Spleen (tissue), 11 donors: Measurements from ENCODE around the gene OR1J2. TPM values are rescaled to one million over a fixed set of nuclear protein-coding genes. Genes with fewer than 3 reads are reported as not detected.

Source experiments
- DNase-seq: peaks from one replicate; pipeline ENCODE4 v3.0.0-alpha.2; 2020
- H3K27ac ChIP-seq, 8 donors: fragments of 200-600 bp; sonication (generic) in 7 of 8; 1 replicate in 4 of 8; 2 replicates in 4 of 8; pipeline versions ENCODE4 v1.5.0 to v1.8.0; 2016 to 2021; ENCODE audit warnings: inconsistent platforms in 4 of 8, mild to moderate bottlenecking in 4 of 8, moderate library complexity in 1 of 8
- H3K27me3 ChIP-seq, 7 donors: fragments of 200-600 bp; sonication (generic) in 6 of 7; replicated peaks in 1 of 7; 1 replicate in 4 of 7; 2 replicates in 3 of 7; pipeline versions ENCODE4 v1.5.0 to v1.8.0; 2016 to 2021; ENCODE audit warnings: inconsistent platforms in 3 of 7, mild to moderate bottlenecking in 1 of 7
- H3K36me3 ChIP-seq, 6 donors: fragments of 200-600 bp; sonication (generic) in 5 of 6; 1 replicate in 4 of 6; 2 replicates in 2 of 6; pipeline versions ENCODE4 v1.5.0 to v1.8.0; 2016 to 2021; ENCODE audit warnings: inconsistent platforms in 2 of 6
- H3K4me1 ChIP-seq, 6 donors: fragments of 200-600 bp; sonication (generic) in 5 of 6; 1 replicate in 3 of 6; 2 replicates in 3 of 6; pipeline versions ENCODE4 v1.5.0 to v1.8.0; 2016 to 2021; ENCODE audit warnings: inconsistent platforms in 3 of 6
- H3K4me3 ChIP-seq, 8 donors: fragments of 200-600 bp; sonication (generic) in 7 of 8; 1 replicate in 4 of 8; 2 replicates in 4 of 8; pipeline versions ENCODE4 v1.5.0 to v1.8.0; 2016 to 2021; ENCODE audit warnings: inconsistent platforms in 4 of 8, mild to moderate bottlenecking in 4 of 8, moderate library complexity in 2 of 8
- H3K9me3 ChIP-seq, 8 donors: fragments of 200-600 bp; sonication (generic) in 7 of 8; 1 replicate in 4 of 8; 2 replicates in 4 of 8; pipeline versions ENCODE4 v1.5.0 to v1.8.0; 2016 to 2021; ENCODE audit warnings: inconsistent platforms in 4 of 8
- POLR2A ChIP-seq, 3 donors: fragments of 450-650 bp; IDR thresholded peaks; one replicate each; pipeline ENCODE4 v1.5.1; 2017; ENCODE audit warnings: antibody characterized with exemption in 3 of 3, mild to moderate bottlenecking in 1 of 3
- POLR2AphosphoS5 ChIP-seq, 3 donors: sonication (generic); formaldehyde crosslinking; IDR thresholded peaks; one replicate each; pipeline ENCODE4 v1.5.1; 2017; ENCODE audit warnings: antibody characterized with exemption in 3 of 3
- WGBS, 5 donors: extraction: QIAGEN DNeasy Blood & Tissue Kit in 3 of 5; methylation state at CpG; one replicate each; pipeline versions ENCODE4 v1.1.5 to v1.1.7; 2013 to 2018; 5-methylcytosine and 5-hydroxymethylcytosine counted together
- intact Hi-C: fragments of 100-400 bp; cut with DNase I; formaldehyde crosslinking; loops from one replicate; pipeline ENCODE4 v1.15.0; 2023; ENCODE audit warnings: low total_unique reads
- polyA plus RNA-seq, 3 donors: library from polyadenylated mRNA; stranded (reverse); fragments of 200-250 nt; gene quantifications; one replicate each; pipeline ENCODE4 v1.2.1, GENCODE V29; 2013
- total RNA-seq, 7 donors: library from RNA; depleted of rRNA in 3 of 7; stranded (reverse); fragments of >200 nt in 3 of 7; fragmentation: NEBNext Ultra II Directional in 4 of 7; extraction: Animal tissue kit (Norgen Biotek cat#: 25700) in 4 of 7; gene quantifications; one replicate each; pipeline versions ENCODE4 v1.1.0 to v1.2.1, GENCODE V29; 2016 to 2021
- TF ChIP-seq, protein P1 (sequence below), 11 experiments: fragments of 200-600 bp in 7 of 11; fragments of 450-650 bp in 4 of 11; sonication (generic) in 4 of 11; IDR thresholded peaks in 8 of 11; conservative IDR thresholded peaks in 3 of 11; 1 replicate in 7 of 11; 2 replicates in 4 of 11; pipeline versions ENCODE4 v1.4.0 to v1.8.0; 2016 to 2021; ENCODE audit warnings: antibody characterized with exemption in 11 of 11, inconsistent platforms in 4 of 11, mild to moderate bottlenecking in 1 of 11
- donor health status: healthy with polysubstance abuse.
- donor health status: DM: no; HTN: no; CAD: no; lungs with moderate emphysema.
- donor health status: DM: no; HTN: no; CAD: no.
- donor health status: Bipolar disorder and iron deficiency.
- donor health status: healthy.
- donor health status: DM: no; HTN: no; CAD: no.
- donor health status: DM: yes; HTN: yes; CAD: no.

The OR1J2 gene
- total and polyA plus RNA-seq, 10 donors = not detected

DNA sequence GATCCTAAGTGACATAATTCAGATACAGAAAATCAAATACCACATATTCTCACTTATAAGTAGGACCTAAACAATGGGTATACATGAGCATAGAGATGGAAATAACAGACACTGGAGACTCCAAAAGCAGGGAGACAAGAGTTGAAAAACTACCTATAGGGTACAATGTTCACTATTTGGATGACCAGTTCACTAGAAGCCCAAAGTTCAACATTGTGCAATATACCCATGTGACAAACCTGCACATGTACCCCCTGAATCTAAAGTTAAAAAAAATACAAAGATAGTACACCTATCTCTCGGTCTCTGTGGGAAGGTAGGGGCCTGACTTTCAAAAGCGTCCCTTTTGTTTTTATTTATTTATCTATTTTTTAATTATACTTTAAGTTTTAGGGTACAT, 28.2 kb downstream of the OR1J2 start:
- DNase-seq = no peak
- Histone ChIP-seq H3K27ac (no peak overlapping the region), H3K9me3 (peaks cover 0 to 8% (median 0%) of the 10 kb centered on the region in 8 donors), H3K4me1 (no peaks in the 10 kb centered on the region), H3K4me3 (no peak overlapping the region), H3K27me3 (no peaks in the 10 kb centered on the region), H3K36me3 (no peaks in the 10 kb centered on the region)
- intact Hi-C loops = no loop called here
- TF ChIP-seq POLR2A (IDR thresholded peaks at IDR 0.05) (no peak), POLR2AphosphoS5 (IDR thresholded peaks at IDR 0.05) (no peak)
- TF ChIP-seq, protein P1, sequence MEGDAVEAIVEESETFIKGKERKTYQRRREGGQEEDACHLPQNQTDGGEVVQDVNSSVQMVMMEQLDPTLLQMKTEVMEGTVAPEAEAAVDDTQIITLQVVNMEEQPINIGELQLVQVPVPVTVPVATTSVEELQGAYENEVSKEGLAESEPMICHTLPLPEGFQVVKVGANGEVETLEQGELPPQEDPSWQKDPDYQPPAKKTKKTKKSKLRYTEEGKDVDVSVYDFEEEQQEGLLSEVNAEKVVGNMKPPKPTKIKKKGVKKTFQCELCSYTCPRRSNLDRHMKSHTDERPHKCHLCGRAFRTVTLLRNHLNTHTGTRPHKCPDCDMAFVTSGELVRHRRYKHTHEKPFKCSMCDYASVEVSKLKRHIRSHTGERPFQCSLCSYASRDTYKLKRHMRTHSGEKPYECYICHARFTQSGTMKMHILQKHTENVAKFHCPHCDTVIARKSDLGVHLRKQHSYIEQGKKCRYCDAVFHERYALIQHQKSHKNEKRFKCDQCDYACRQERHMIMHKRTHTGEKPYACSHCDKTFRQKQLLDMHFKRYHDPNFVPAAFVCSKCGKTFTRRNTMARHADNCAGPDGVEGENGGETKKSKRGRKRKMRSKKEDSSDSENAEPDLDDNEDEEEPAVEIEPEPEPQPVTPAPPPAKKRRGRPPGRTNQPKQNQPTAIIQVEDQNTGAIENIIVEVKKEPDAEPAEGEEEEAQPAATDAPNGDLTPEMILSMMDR (IDR thresholded peaks at IDR 0.05 in 8 of 11, conservative IDR thresholded peaks at IDR 0.05 in 3 of 11) = no peak
- WGBS, 5 donors = 53 to 79% (median 77%) methylated on average over 2 of the region's 2 CpGs

DNA sequence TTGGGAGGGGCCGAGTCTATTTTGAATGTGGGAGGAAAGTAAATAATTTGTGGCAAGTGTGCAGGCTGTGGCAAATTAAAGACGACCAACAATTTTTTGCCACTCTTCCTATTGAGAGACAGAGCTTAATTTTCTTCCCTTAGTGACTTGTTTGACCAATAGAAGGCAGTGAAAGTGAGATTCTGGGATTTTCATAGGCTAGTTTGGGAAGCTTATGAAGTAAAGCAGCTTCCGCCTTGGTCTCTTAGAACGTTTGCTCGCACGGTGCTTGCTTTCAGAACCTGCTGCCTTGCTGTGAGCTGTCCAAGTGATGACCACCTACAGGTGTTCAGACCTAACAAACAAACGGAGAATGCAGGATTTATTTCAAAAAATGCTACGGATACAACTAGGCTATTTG, 35.6 kb downstream of the OR1J2 start:
- 63 to 81% (median 68%) methylated on average over 8 of the region's 8 CpGs for WGBS, 5 donors
- no peaks in the 10 kb centered on the region for H3K9me3 ChIP-seq
- intact Hi-C loops = no loop called here

GRCh38 chr9:122551371-122551770, 40.8 kb downstream of the OR1J2 start:
- no peak for DNase-seq
- TF ChIP-seq POLR2AphosphoS5 (IDR thresholded peaks at IDR 0.05) (no peak), POLR2A (IDR thresholded peaks at IDR 0.05) (no peak)
- TF ChIP-seq, protein P1 (IDR thresholded peaks at IDR 0.05 in 8 of 11, conservative IDR thresholded peaks at IDR 0.05 in 3 of 11) = no peak
- Histone ChIP-seq H3K27ac (no peak overlapping the region), H3K36me3 (no peaks in the 10 kb centered on the region), H3K4me1 (no peaks in the 10 kb centered on the region), H3K27me3 (peaks cover 0 to 6% (median 0%) of the 10 kb centered on the region in 7 donors), H3K9me3 (no peaks in the 10 kb centered on the region), H3K4me3 (no peak overlapping the region)
- 61 to 85% (median 83%) methylated on average over 5 of the region's 5 CpGs for WGBS, 5 donors
- intact Hi-C loops = no loop called here

More for the DNA sequence above, 35.6 kb downstream of the OR1J2 start:
- Histone ChIP-seq H3K27me3 (peaks cover 0 to 3% (median 0%) of the 10 kb centered on the region in 7 donors), H3K27ac (no peak overlapping the region), H3K36me3 (no peaks in the 10 kb centered on the region), H3K4me3 (no peak overlapping the region), H3K4me1 (no peaks in the 10 kb centered on the region)
- TF ChIP-seq POLR2AphosphoS5 (IDR thresholded peaks at IDR 0.05) = no peak
- no peak for TF ChIP-seq POLR2A (IDR thresholded peaks at IDR 0.05)
- TF ChIP-seq, protein P1 (IDR thresholded peaks at IDR 0.05 in 8 of 11, conservative IDR thresholded peaks at IDR 0.05 in 3 of 11) = no peak
- no peak for DNase-seq

- no peaks in the 10 kb centered on the region for H3K9me3 ChIP-seq
- peaks cover 0 to 6% (median 0%) of the 10 kb centered on the region in 7 donors for H3K27me3 ChIP-seq
- no peaks in the 10 kb centered on the region for H3K4me1 ChIP-seq
- H3K27ac ChIP-seq = no peak within 1 kb of the TSS
- TF ChIP-seq POLR2A (IDR thresholded peaks at IDR 0.05) (no peak), POLR2AphosphoS5 (IDR thresholded peaks at IDR 0.05) (no peak)
- TF ChIP-seq, protein P1 (IDR thresholded peaks at IDR 0.05 in 8 of 11, conservative IDR thresholded peaks at IDR 0.05 in 3 of 11) = no peak
- no peak for DNase-seq
- no peaks in the 10 kb centered on the region for H3K36me3 ChIP-seq
- 73 to 86% (median 75%) methylated on average over 2 of the region's 2 CpGs for WGBS, 5 donors
- intact Hi-C loops = no loop called here
- H3K4me3 ChIP-seq = no peak within 1 kb of the TSS
Observed at GRCh38 chr9:122552812-122553211, 42.2 kb downstream of the OR1J2 start, which contains the start of gene OR1N2. Gene OR1N2, plus strand, starts transcription at chr9:122553112. Its CDS starts 100 bp downstream, at chr9:122553212.

Other genes with a start within 250 kb of the OR1J2 start
- 10 to 100 TPM; 10.0 to 21.5 (median 18.1) TPM for gene RBM18, start 246.0 kb upstream of the OR1J2 start, total RNA-seq
- 1 to 10 TPM; 4.2 to 7.5 (median 6.8) TPM for gene RBM18, start 246.0 kb upstream of the OR1J2 start, polyA plus RNA-seq
- gene MRRF, start 245.9 kb upstream of the OR1J2 start, total RNA-seq = 10 to 100 TPM; 30.9 to 44.8 (median 39.7) TPM
- gene MRRF, start 245.9 kb upstream of the OR1J2 start, polyA plus RNA-seq = 10 to 100 TPM; 23.1 to 29.6 (median 24.7) TPM
- 10 to 100 TPM; 13.6 to 18.6 (median 15.3) TPM for gene PTGS1, start 139.8 kb upstream of the OR1J2 start, total RNA-seq
- gene PTGS1, start 139.8 kb upstream of the OR1J2 start, polyA plus RNA-seq = 1 to 10 TPM; 2.8 to 5.9 (median 4.9) TPM
- gene OR1J1, start 32.9 kb upstream of the OR1J2 start, total RNA-seq = not detected
- not detected for gene OR1J1, start 32.9 kb upstream of the OR1J2 start, polyA plus RNA-seq
- gene OR1J4, start 8.3 kb downstream of the OR1J2 start, total RNA-seq = not detected
- gene OR1J4, start 8.3 kb downstream of the OR1J2 start, polyA plus RNA-seq = not detected
- gene OR1N1, start 16.5 kb downstream of the OR1J2 start, total RNA-seq = not detected
- not detected for gene OR1N1, start 16.5 kb downstream of the OR1J2 start, polyA plus RNA-seq
- not detected for gene OR1N2, start 42.3 kb downstream of the OR1J2 start, total RNA-seq
- not detected for gene OR1N2, start 42.3 kb downstream of the OR1J2 start, polyA plus RNA-seq
- 1 to 10 TPM in 2 of 7 donors, under 1 TPM in 5; 0.33 to 1.6 (median 0.92) TPM for gene OR1L8, start 72.6 kb downstream of the OR1J2 start, total RNA-seq
- under 1 TPM in 2 of 3 donors, not detected in 1; 0.17 to 0.38 TPM for gene OR1L8, start 72.6 kb downstream of the OR1J2 start, polyA plus RNA-seq
- not detected for gene OR1Q1, start 103.9 kb downstream of the OR1J2 start, total RNA-seq
- gene OR1Q1, start 103.9 kb downstream of the OR1J2 start, polyA plus RNA-seq = not detected
- under 1 TPM in 1 of 7 donors, not detected in 6; 0.60 TPM for gene OR1B1, start 146.8 kb downstream of the OR1J2 start, total RNA-seq
- gene OR1B1, start 146.8 kb downstream of the OR1J2 start, polyA plus RNA-seq = not detected
- not detected for gene OR1L1, start 150.9 kb downstream of the OR1J2 start, total RNA-seq
- gene OR1L1, start 150.9 kb downstream of the OR1J2 start, polyA plus RNA-seq = not detected
- not detected for gene OR1L3, start 164.3 kb downstream of the OR1J2 start, total RNA-seq
- gene OR1L3, start 164.3 kb downstream of the OR1J2 start, polyA plus RNA-seq = not detected
- gene OR1L4, start 213.2 kb downstream of the OR1J2 start, total RNA-seq = not detected
- not detected for gene OR1L4, start 213.2 kb downstream of the OR1J2 start, polyA plus RNA-seq
- not detected for gene OR1L6, start 231.5 kb downstream of the OR1J2 start, total RNA-seq
- not detected for gene OR1L6, start 231.5 kb downstream of the OR1J2 start, polyA plus RNA-seq